WTC11 (cell line): Measurements from ENCODE around the gene CLPX. TPM values are rescaled to one million over a fixed set of nuclear protein-coding genes. Genes with fewer than 3 reads are reported as not detected.

ENCODE experiments used
- ATAC-seq: fragments of 200-7000 bp; cut with Tn5 transposase; 2 replicates; pipeline ENCODE4 v1.10.0; 2021; ENCODE audit warnings: mild to moderate bottlenecking, moderate library complexity
- CTCF ChIA-PET: fragments of 300-600 bp; sonication (Branson Sonifier 250); formaldehyde crosslinking; loops from one replicate; lab custom pipeline; 2021; ENCODE audit warnings: antibody characterized with exemption; lab: Charles Lee
- POLR2A ChIA-PET: fragments of 350-600 bp; sonication (Branson Sonifier 250); formaldehyde crosslinking; loops from one replicate; lab custom pipeline; 2021; ENCODE audit warnings: antibody characterized with exemption; lab: Charles Lee
- DNase-seq: peaks from one replicate; pipeline ENCODE4 v3.0.0; 2021; ENCODE audit warnings: low spot score
- H3K27ac Mint-ChIP-seq: 2 replicates; pipeline ENCODE4 v1.8.0; 2021; ENCODE audit warnings: mixed read lengths
- H3K27me3 Mint-ChIP-seq: 2 replicates; pipeline ENCODE4 v1.8.0; 2021; ENCODE audit warnings: low read depth, mild to moderate bottlenecking, moderate library complexity, mixed read lengths
- H3K36me3 Mint-ChIP-seq: 2 replicates; pipeline ENCODE4 v1.8.0; 2021; ENCODE audit warnings: mixed read lengths
- H3K4me1 Mint-ChIP-seq: 2 replicates; pipeline ENCODE4 v1.8.0; 2022; ENCODE audit warnings: mixed read lengths
- H3K4me3 Mint-ChIP-seq: 2 replicates; pipeline ENCODE4 v1.8.0; 2021; ENCODE audit warnings: mild to moderate bottlenecking, moderate library complexity, mixed read lengths
- H3K9me3 Mint-ChIP-seq: 2 replicates; pipeline ENCODE4 v1.8.0; 2021; ENCODE audit warnings: mixed read lengths
- CBFB ChIP-seq: sonication (generic); formaldehyde crosslinking; IDR thresholded peaks from 2 replicates; pipeline ENCODE4 v1.8.1; 2022; ENCODE audit warnings: mild to moderate bottlenecking, low read depth, missing genetic modification reagents
- CREB1 ChIP-seq: sonication (generic); formaldehyde crosslinking; IDR thresholded peaks from 2 replicates; pipeline ENCODE4 v1.8.0; 2023; ENCODE audit warnings: mild to moderate bottlenecking, missing genetic modification reagents
- EMX1 ChIP-seq: fragments of 250-450 bp; sonication (Bioruptor Pico); IDR thresholded peaks from 2 replicates; pipeline ENCODE4 v1.8.0; 2021; ENCODE audit warnings: mild to moderate bottlenecking
- GRHL2 ChIP-seq: fragments of 250-450 bp; sonication (Bioruptor Pico); IDR thresholded peaks from 2 replicates; pipeline ENCODE4 v1.8.0; 2022; ENCODE audit warnings: mild to moderate bottlenecking, moderate library complexity; ENCODE audit not compliant: insufficient replicate concordance, severe bottlenecking
- JAZF1 ChIP-seq: fragments of 250-450 bp; sonication (Bioruptor Pico); IDR thresholded peaks from 2 replicates; pipeline ENCODE4 v1.9.0; 2021; ENCODE audit warnings: moderate library complexity, mild to moderate bottlenecking, inconsistent platforms
- NFE2L1 ChIP-seq: sonication (generic); formaldehyde crosslinking; IDR thresholded peaks from 2 replicates; pipeline ENCODE4 v1.8.1; 2023; ENCODE audit warnings: missing genetic modification reagents
- NFYB ChIP-seq: sonication (generic); formaldehyde crosslinking; conservative IDR thresholded peaks from 2 replicates; pipeline ENCODE4 v1.8.0; 2022; ENCODE audit warnings: low read depth, missing genetic modification reagents
- NR2C2 ChIP-seq: sonication (generic); formaldehyde crosslinking; IDR thresholded peaks from 2 replicates; pipeline ENCODE4 v1.8.0; 2022; ENCODE audit warnings: mild to moderate bottlenecking, missing genetic modification reagents
- OVOL2 ChIP-seq: fragments of 250-450 bp; sonication (Bioruptor Pico); IDR thresholded peaks from 2 replicates; pipeline ENCODE4 v1.9.0; 2021; ENCODE audit warnings: mild to moderate bottlenecking, borderline replicate concordance
- PRRX2 ChIP-seq: fragments of 250-450 bp; sonication (Bioruptor Pico); IDR thresholded peaks from 2 replicates; pipeline ENCODE4 v1.8.0; 2021; ENCODE audit warnings: mild to moderate bottlenecking
- RORB ChIP-seq: fragments of 250-450 bp; sonication (Bioruptor Pico); IDR thresholded peaks from 2 replicates; pipeline ENCODE4 v1.9.0; 2021; ENCODE audit warnings: mild to moderate bottlenecking
- SMAD3 ChIP-seq: sonication (generic); formaldehyde crosslinking; IDR thresholded peaks from 2 replicates; pipeline ENCODE4 v1.8.0; 2022; ENCODE audit warnings: missing genetic modification reagents, mild to moderate bottlenecking, borderline replicate concordance
- SMAD4 ChIP-seq: sonication (generic); formaldehyde crosslinking; IDR thresholded peaks from 2 replicates; pipeline ENCODE4 v1.8.0; 2022; ENCODE audit warnings: mild to moderate bottlenecking, missing genetic modification reagents
- TP53 ChIP-seq: sonication (generic); formaldehyde crosslinking; IDR thresholded peaks from 2 replicates; pipeline ENCODE4 v1.8.1; 2023; ENCODE audit warnings: mild to moderate bottlenecking, missing genetic modification reagents
- ZBTB21 ChIP-seq: sonication (generic); formaldehyde crosslinking; IDR thresholded peaks from 2 replicates; pipeline ENCODE4 v1.8.1; 2023; ENCODE audit warnings: mild to moderate bottlenecking, missing genetic modification reagents, borderline replicate concordance
- ZNF219 ChIP-seq: sonication (generic); formaldehyde crosslinking; IDR thresholded peaks from 2 replicates; pipeline ENCODE4 v1.8.0; 2023; ENCODE audit warnings: missing genetic modification reagents, mild to moderate bottlenecking, borderline replicate concordance
- ZNF671 ChIP-seq: fragments of 250-450 bp; sonication (Bioruptor Pico); IDR thresholded peaks from 2 replicates; pipeline ENCODE4 v1.8.0; 2021; ENCODE audit warnings: mild to moderate bottlenecking
- total RNA-seq: library from RNA; stranded (reverse); gene quantifications from 3 replicates; pipeline ENCODE4 v1.2.3, GENCODE V29; 2021
- TF ChIP-seq, protein P1 (sequence below): sonication (generic); formaldehyde crosslinking; IDR thresholded peaks from 2 replicates; pipeline ENCODE4 v1.8.1; 2023; ENCODE audit warnings: mild to moderate bottlenecking, moderate library complexity, missing genetic modification reagents
- TF ChIP-seq, protein P2 (sequence below): sonication (generic); formaldehyde crosslinking; IDR thresholded peaks from 2 replicates; pipeline ENCODE4 v1.8.0; 2022; ENCODE audit warnings: mild to moderate bottlenecking, missing genetic modification reagents
- TF ChIP-seq, protein P3 (sequence below): sonication (generic); formaldehyde crosslinking; IDR thresholded peaks from 2 replicates; pipeline ENCODE4 v1.8.0; 2022; ENCODE audit warnings: mild to moderate bottlenecking, missing genetic modification reagents
- TF ChIP-seq, protein P4 (sequence below): sonication (generic); formaldehyde crosslinking; conservative IDR thresholded peaks from 2 replicates; pipeline ENCODE4 v1.8.1; 2023; ENCODE audit warnings: mild to moderate bottlenecking, low read depth, missing genetic modification reagents, moderate library complexity
- TF ChIP-seq, protein P5 (sequence below): sonication (generic); formaldehyde crosslinking; IDR thresholded peaks from 2 replicates; pipeline ENCODE4 v1.8.0; 2022; ENCODE audit warnings: mild to moderate bottlenecking, missing genetic modification reagents
- TF ChIP-seq, protein P6 (sequence below): sonication (generic); formaldehyde crosslinking; IDR thresholded peaks from 2 replicates; pipeline ENCODE4 v1.8.1; 2023; ENCODE audit warnings: mild to moderate bottlenecking, missing genetic modification reagents
- TF ChIP-seq, protein P7 (sequence below): fragments of 200-600 bp; IDR thresholded peaks from 2 replicates; pipeline ENCODE4 v1.8.0; 2022; ENCODE audit warnings: antibody characterized with exemption

The CLPX gene
- total RNA-seq, 1 experiment from 2014 or later = 68.7 TPM

DNA sequence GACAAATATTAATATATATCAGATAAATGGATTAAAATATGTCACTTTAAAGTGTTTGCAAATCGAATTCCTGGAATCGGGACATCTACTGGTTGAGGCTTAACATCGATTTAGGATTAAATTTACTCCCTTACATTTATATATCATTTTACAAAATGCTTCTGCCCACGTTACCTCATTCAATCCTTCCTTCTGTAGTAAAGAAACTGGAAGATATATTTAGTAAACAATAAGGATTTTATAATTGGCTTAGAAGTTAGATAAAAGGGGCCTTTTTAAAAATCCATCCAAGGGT lies 1.3 kb downstream of the CLPX start:
- H3K4me1 Mint-ChIP-seq = peaks cover 15% of the 10 kb centered on the region
- TF ChIP-seq, protein P1, sequence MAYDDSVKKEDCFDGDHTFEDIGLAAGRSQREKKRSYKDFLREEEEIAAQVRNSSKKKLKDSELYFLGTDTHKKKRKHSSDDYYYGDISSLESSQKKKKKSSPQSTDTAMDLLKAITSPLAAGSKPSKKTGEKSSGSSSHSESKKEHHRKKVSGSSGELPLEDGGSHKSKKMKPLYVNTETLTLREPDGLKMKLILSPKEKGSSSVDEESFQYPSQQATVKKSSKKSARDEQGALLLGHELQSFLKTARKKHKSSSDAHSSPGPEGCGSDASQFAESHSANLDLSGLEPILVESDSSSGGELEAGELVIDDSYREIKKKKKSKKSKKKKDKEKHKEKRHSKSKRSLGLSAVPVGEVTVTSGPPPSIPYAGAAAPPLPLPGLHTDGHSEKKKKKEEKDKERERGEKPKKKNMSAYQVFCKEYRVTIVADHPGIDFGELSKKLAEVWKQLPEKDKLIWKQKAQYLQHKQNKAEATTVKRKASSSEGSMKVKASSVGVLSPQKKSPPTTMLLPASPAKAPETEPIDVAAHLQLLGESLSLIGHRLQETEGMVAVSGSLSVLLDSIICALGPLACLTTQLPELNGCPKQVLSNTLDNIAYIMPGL = no peak
- TF ChIP-seq, protein P2, sequence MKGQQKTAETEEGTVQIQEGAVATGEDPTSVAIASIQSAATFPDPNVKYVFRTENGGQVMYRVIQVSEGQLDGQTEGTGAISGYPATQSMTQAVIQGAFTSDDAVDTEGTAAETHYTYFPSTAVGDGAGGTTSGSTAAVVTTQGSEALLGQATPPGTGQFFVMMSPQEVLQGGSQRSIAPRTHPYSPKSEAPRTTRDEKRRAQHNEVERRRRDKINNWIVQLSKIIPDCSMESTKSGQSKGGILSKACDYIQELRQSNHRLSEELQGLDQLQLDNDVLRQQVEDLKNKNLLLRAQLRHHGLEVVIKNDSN (CRISPR knock-in tag) = no peak
- no peak for TF ChIP-seq ZBTB21 (CRISPR knock-in tag)
- no peak for TF ChIP-seq NFE2L1 (CRISPR knock-in tag)
- TF ChIP-seq CREB1 = no peak
- TF ChIP-seq, protein P3, sequence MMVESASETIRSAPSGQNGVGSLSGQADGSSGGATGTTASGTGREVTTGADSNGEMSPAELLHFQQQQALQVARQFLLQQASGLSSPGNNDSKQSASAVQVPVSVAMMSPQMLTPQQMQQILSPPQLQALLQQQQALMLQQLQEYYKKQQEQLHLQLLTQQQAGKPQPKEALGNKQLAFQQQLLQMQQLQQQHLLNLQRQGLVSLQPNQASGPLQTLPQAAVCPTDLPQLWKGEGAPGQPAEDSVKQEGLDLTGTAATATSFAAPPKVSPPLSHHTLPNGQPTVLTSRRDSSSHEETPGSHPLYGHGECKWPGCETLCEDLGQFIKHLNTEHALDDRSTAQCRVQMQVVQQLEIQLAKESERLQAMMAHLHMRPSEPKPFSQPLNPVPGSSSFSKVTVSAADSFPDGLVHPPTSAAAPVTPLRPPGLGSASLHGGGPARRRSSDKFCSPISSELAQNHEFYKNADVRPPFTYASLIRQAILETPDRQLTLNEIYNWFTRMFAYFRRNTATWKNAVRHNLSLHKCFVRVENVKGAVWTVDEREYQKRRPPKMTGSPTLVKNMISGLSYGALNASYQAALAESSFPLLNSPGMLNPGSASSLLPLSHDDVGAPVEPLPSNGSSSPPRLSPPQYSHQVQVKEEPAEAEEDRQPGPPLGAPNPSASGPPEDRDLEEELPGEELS = no peak
- TF ChIP-seq JAZF1 = no peak
- no peak for TF ChIP-seq OVOL2 (CRISPR knock-in tag)
- no peak for TF ChIP-seq CBFB (CRISPR knock-in tag)
- no peak for TF ChIP-seq PRRX2 (CRISPR knock-in tag)
- no peak for TF ChIP-seq RORB
- no peak for TF ChIP-seq ZNF671 (CRISPR knock-in tag)
- no peak for TF ChIP-seq SMAD4 (CRISPR knock-in tag)
- TF ChIP-seq, protein P4, sequence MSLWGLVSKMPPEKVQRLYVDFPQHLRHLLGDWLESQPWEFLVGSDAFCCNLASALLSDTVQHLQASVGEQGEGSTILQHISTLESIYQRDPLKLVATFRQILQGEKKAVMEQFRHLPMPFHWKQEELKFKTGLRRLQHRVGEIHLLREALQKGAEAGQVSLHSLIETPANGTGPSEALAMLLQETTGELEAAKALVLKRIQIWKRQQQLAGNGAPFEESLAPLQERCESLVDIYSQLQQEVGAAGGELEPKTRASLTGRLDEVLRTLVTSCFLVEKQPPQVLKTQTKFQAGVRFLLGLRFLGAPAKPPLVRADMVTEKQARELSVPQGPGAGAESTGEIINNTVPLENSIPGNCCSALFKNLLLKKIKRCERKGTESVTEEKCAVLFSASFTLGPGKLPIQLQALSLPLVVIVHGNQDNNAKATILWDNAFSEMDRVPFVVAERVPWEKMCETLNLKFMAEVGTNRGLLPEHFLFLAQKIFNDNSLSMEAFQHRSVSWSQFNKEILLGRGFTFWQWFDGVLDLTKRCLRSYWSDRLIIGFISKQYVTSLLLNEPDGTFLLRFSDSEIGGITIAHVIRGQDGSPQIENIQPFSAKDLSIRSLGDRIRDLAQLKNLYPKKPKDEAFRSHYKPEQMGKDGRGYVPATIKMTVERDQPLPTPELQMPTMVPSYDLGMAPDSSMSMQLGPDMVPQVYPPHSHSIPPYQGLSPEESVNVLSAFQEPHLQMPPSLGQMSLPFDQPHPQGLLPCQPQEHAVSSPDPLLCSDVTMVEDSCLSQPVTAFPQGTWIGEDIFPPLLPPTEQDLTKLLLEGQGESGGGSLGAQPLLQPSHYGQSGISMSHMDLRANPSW = no peak
- no peak for TF ChIP-seq TP53
- TF ChIP-seq, protein P5, sequence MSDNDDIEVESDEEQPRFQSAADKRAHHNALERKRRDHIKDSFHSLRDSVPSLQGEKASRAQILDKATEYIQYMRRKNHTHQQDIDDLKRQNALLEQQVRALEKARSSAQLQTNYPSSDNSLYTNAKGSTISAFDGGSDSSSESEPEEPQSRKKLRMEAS = no peak
- no peak for TF ChIP-seq EMX1 (CRISPR knock-in tag)
- TF ChIP-seq ZNF219 (CRISPR knock-in tag) = no peak
- TF ChIP-seq, all 79 proteins: peak for 0
- DNase-seq (no peak), ATAC-seq (no peak)
- POLR2A ChIA-PET = interaction anchor here (0.6 to 0.7 kb wide), 3 partner anchors 101 to 187 kb away, joined by 3 to 4 read pairs (median 3); no protein-coding TSS in a partner anchor
- no peaks in the 10 kb centered on the region for H3K27me3 Mint-ChIP-seq
- H3K9me3 Mint-ChIP-seq = no peaks in the 10 kb centered on the region
- H3K4me3 Mint-ChIP-seq = peak overlapping the region; percentile 96
- peaks cover 14% of the 10 kb centered on the region for H3K36me3 Mint-ChIP-seq
- peak overlapping the region; percentile 95 for H3K27ac Mint-ChIP-seq
- CTCF ChIA-PET = interaction anchor here (0.6 to 2.4 kb wide), 3 partner anchors 97 to 103 kb away, joined by 3 to 11 read pairs (median 3); no protein-coding TSS in a partner anchor

DNA sequence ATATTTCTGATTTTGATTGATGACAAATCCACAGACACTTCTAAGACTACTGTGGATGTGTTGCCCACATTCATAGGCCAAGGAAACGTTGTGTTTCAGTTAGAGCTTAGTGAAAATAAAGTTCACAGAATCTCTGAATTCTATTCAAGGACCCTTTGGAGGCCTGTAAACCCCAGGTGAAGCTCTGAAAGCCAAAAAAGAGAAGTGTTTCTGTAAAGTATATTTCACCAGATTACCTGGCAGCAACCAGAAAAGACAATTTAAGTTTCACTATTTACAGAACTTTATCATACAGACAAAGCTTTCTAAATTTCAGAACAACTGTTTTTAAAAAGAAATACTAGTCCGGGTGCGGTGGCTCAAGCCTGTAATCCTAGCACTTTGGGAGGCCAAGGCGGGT lies 2.6 kb downstream of the CLPX start:
- no peak for DNase-seq
- TF ChIP-seq NR2C2 (CRISPR knock-in tag) (no peak), GRHL2 (CRISPR knock-in tag) (no peak), NFYB (no peak), TP53 (no peak), SMAD3 (CRISPR knock-in tag) (no peak)
- TF ChIP-seq, protein P6, sequence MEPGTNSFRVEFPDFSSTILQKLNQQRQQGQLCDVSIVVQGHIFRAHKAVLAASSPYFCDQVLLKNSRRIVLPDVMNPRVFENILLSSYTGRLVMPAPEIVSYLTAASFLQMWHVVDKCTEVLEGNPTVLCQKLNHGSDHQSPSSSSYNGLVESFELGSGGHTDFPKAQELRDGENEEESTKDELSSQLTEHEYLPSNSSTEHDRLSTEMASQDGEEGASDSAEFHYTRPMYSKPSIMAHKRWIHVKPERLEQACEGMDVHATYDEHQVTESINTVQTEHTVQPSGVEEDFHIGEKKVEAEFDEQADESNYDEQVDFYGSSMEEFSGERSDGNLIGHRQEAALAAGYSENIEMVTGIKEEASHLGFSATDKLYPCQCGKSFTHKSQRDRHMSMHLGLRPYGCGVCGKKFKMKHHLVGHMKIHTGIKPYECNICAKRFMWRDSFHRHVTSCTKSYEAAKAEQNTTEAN = no peak
- TF ChIP-seq, protein P4 = no peak
- TF ChIP-seq, protein P7, sequence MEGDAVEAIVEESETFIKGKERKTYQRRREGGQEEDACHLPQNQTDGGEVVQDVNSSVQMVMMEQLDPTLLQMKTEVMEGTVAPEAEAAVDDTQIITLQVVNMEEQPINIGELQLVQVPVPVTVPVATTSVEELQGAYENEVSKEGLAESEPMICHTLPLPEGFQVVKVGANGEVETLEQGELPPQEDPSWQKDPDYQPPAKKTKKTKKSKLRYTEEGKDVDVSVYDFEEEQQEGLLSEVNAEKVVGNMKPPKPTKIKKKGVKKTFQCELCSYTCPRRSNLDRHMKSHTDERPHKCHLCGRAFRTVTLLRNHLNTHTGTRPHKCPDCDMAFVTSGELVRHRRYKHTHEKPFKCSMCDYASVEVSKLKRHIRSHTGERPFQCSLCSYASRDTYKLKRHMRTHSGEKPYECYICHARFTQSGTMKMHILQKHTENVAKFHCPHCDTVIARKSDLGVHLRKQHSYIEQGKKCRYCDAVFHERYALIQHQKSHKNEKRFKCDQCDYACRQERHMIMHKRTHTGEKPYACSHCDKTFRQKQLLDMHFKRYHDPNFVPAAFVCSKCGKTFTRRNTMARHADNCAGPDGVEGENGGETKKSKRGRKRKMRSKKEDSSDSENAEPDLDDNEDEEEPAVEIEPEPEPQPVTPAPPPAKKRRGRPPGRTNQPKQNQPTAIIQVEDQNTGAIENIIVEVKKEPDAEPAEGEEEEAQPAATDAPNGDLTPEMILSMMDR = no peak
- Mint-ChIP-seq H3K27ac (no peak overlapping the region), H3K27me3 (no peaks in the 10 kb centered on the region), H3K4me1 (peaks cover 15% of the 10 kb centered on the region), H3K9me3 (no peaks in the 10 kb centered on the region), H3K4me3 (peak overlapping the region; percentile 96; the same call in 1 of the 2 replicates), H3K36me3 (peaks cover 18% of the 10 kb centered on the region)
- ChIA-PET POLR2A (no interaction called here), CTCF (interaction anchor here (0.6 to 1.3 kb wide), 2 partner anchors 104 to 239 kb away, joined by 3 to 4 read pairs; partner anchors contain the start of gene PARP16)
- no peak for ATAC-seq
